A673 (cell line): ENCODE results near the gene STEAP4. TPM values are rescaled to one million over a fixed set of nuclear protein-coding genes. Genes with fewer than 3 reads are reported as not detected.

Experiments
- BruUV-seq: library from RNA; stranded (reverse); fragments of 400-500 nt; replicated peaks from 2 replicates; lab custom pipeline; 2021; lab: Mats Ljungman, UMichigan
- CTCF ChIA-PET: fragments of 300-600 bp; sonication (Branson Sonifier 250); formaldehyde crosslinking; loops from one replicate; lab custom pipeline; 2022; ENCODE audit warnings: antibody characterized with exemption; lab: Charles Lee
- POLR2A ChIA-PET: fragments of 300-600 bp; sonication (Branson Sonifier 250); formaldehyde crosslinking; loops from one replicate; lab custom pipeline; 2022; ENCODE audit warnings: antibody characterized with exemption; ENCODE audit not compliant: low non-redundant PET; lab: Charles Lee
- DNase-seq: peaks from one replicate; pipeline ENCODE4 v3.0.0-alpha.2; 2015; ENCODE audit warnings: low spot score
- H3K27ac ChIP-seq: fragments of 200-600 bp; sonication (generic); 2 replicates; pipeline ENCODE4 v1.5.1; 2016; ENCODE audit warnings: mixed run types, low read depth, mild to moderate bottlenecking, mixed read lengths, antibody characterized with exemption, low read length; ENCODE audit not compliant: poor library complexity, severe bottlenecking
- H3K27me3 ChIP-seq: fragments of 200-600 bp; sonication (generic); replicated peaks from 2 replicates; pipeline ENCODE4 v1.6.1; 2017; ENCODE audit warnings: mixed run types, low read depth, mild to moderate bottlenecking, mixed read lengths, antibody characterized with exemption, low read length; ENCODE audit not compliant: insufficient read depth, poor library complexity
- H3K36me3 ChIP-seq: fragments of 200-600 bp; sonication (generic); 2 replicates; pipeline ENCODE4 v1.6.1; 2016; ENCODE audit warnings: mixed run types, mild to moderate bottlenecking, mixed read lengths, antibody characterized with exemption, low read length; ENCODE audit not compliant: insufficient read depth, poor library complexity, severe bottlenecking
- H3K4me1 ChIP-seq: fragments of 200-600 bp; sonication (generic); 2 replicates; pipeline ENCODE4 v1.6.1; 2017; ENCODE audit warnings: mixed run types, mild to moderate bottlenecking, mixed read lengths, antibody characterized with exemption, low read length; ENCODE audit not compliant: insufficient read depth, poor library complexity, severe bottlenecking
- H3K4me3 ChIP-seq: fragments of 200-600 bp; sonication (generic); 2 replicates; pipeline ENCODE4 v1.5.1; 2016; ENCODE audit warnings: low read depth, mixed run types, mild to moderate bottlenecking, mixed read lengths, low read length; ENCODE audit not compliant: poor library complexity, severe bottlenecking
- H3K9me3 ChIP-seq: fragments of 200-600 bp; sonication (generic); 2 replicates; pipeline ENCODE4 v1.6.1; 2016; ENCODE audit warnings: mixed run types, low read depth, mild to moderate bottlenecking, mixed read lengths, antibody characterized with exemption, low read length; ENCODE audit not compliant: poor library complexity, severe bottlenecking
- EZH2 ChIP-seq: fragments of 200-600 bp; sonication (generic); IDR thresholded peaks from 2 replicates; pipeline ENCODE4 v1.6.1; 2017; ENCODE audit warnings: borderline replicate concordance, low read depth, mild to moderate bottlenecking, mixed read lengths, antibody characterized with exemption, low read length; ENCODE audit not compliant: poor library complexity, severe bottlenecking
- intact Hi-C: fragments of 100-400 bp; cut with micrococcal nuclease; formaldehyde crosslinking; loops from one replicate; pipeline ENCODE4 v1.10.0; 2022; ENCODE audit not compliant: unreplicated experiment
- total RNA-seq: library from RNA; stranded (reverse); gene quantifications from 2 replicates; pipeline ENCODE4 v1.2.3, GENCODE V29; 2021
- TF ChIP-seq, protein P1 (sequence below): fragments of 300-800, 200-600 bp; sonication (generic); conservative IDR thresholded peaks from 2 replicates; pipeline ENCODE4 v1.5.1; 2017; ENCODE audit warnings: low read depth, mild to moderate bottlenecking, antibody characterized with exemption, low read length, moderate library complexity, mixed read lengths

Gene STEAP4
- total RNA-seq, 1 experiment from 2014 or later: not detected

GRCh38 chr7:88314061-88314491, 7.4 kb upstream of the STEAP4 start:
- no TSS peak for BruUV-seq

GRCh38 chr7:88312061-88312663, 5.5 kb upstream of the STEAP4 start:
- ChIA-PET CTCF (no interaction called here), POLR2A (no interaction called here)
- no peaks in the 10 kb centered on the region for H3K4me1 ChIP-seq
- BruUV-seq: no TSS peak
- H3K27ac ChIP-seq: no peak overlapping the region
- intact Hi-C loops: no loop called here
- peaks cover 9% of the 10 kb centered on the region for H3K27me3 ChIP-seq
- no peaks in the 10 kb centered on the region for H3K9me3 ChIP-seq
- no peak for TF ChIP-seq EZH2
- TF ChIP-seq, protein P1, sequence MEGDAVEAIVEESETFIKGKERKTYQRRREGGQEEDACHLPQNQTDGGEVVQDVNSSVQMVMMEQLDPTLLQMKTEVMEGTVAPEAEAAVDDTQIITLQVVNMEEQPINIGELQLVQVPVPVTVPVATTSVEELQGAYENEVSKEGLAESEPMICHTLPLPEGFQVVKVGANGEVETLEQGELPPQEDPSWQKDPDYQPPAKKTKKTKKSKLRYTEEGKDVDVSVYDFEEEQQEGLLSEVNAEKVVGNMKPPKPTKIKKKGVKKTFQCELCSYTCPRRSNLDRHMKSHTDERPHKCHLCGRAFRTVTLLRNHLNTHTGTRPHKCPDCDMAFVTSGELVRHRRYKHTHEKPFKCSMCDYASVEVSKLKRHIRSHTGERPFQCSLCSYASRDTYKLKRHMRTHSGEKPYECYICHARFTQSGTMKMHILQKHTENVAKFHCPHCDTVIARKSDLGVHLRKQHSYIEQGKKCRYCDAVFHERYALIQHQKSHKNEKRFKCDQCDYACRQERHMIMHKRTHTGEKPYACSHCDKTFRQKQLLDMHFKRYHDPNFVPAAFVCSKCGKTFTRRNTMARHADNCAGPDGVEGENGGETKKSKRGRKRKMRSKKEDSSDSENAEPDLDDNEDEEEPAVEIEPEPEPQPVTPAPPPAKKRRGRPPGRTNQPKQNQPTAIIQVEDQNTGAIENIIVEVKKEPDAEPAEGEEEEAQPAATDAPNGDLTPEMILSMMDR: no peak
- H3K36me3 ChIP-seq: no peaks in the 10 kb centered on the region
- no peak overlapping the region for H3K4me3 ChIP-seq
- DNase-seq: no peak

More at GRCh38 chr7:88314061-88314491, 7.4 kb upstream of the STEAP4 start:
- Histone ChIP-seq H3K4me1 (no peaks in the 10 kb centered on the region), H3K9me3 (no peaks in the 10 kb centered on the region), H3K27ac (no peak overlapping the region), H3K4me3 (no peak overlapping the region), H3K27me3 (no peaks in the 10 kb centered on the region), H3K36me3 (no peaks in the 10 kb centered on the region)
- no peak for TF ChIP-seq EZH2
- TF ChIP-seq, protein P1: no peak
- intact Hi-C loops: no loop called here
- ChIA-PET CTCF (no interaction called here), POLR2A (no interaction called here)
- no peak for DNase-seq

- H3K9me3 ChIP-seq: no peaks in the 10 kb centered on the region
- intact Hi-C loops: no loop called here
- no TSS peak for BruUV-seq
- no peak overlapping the region for H3K4me3 ChIP-seq
- no peaks in the 10 kb centered on the region for H3K36me3 ChIP-seq
- no peaks in the 10 kb centered on the region for H3K4me1 ChIP-seq
- peaks cover 14% of the 10 kb centered on the region for H3K27me3 ChIP-seq
- POLR2A ChIA-PET: no interaction called here
- DNase-seq: no peak
- TF ChIP-seq, protein P1: no peak
- TF ChIP-seq EZH2: no peak
- CTCF ChIA-PET: no interaction called here
- no peak overlapping the region for H3K27ac ChIP-seq
Observed at GRCh38 chr7:88311675-88312036, 5.0 kb upstream of the STEAP4 start.
